Heart right ventricle (tissue), 16 donors: ENCODE results near the gene SYT11. TPM values are rescaled to one million over a fixed set of nuclear protein-coding genes. Genes with fewer than 3 reads are reported as not detected.

Source experiments
- ATAC-seq, 8 donors: fragments of 200-7000 bp; cut with Tn5 transposase; one replicate each; pipeline ENCODE4 v1.9.1; 2020; ENCODE audit warnings: mild to moderate bottlenecking in 8 of 8, moderate library complexity in 8 of 8, moderate number of reproducible peaks in 1 of 8
- DNase-seq, 2 donors: peaks; one replicate each; pipeline ENCODE4 v3.0.0-alpha.2; 2020
- H3K27ac ChIP-seq, 10 donors: fragments of 200-600 bp; sonication (generic) in 2 of 10; one replicate each; pipeline versions ENCODE4 v1.5.0 to v1.8.0; 2020 to 2022; ENCODE audit warnings: mild to moderate bottlenecking in 3 of 10
- H3K27me3 ChIP-seq, 7 donors: fragments of 200-600 bp; one replicate each; pipeline ENCODE4 v1.8.0; 2021 to 2022; ENCODE audit warnings: mild to moderate bottlenecking in 2 of 7
- H3K36me3 ChIP-seq, 9 donors: fragments of 200-600 bp; sonication (generic) in 1 of 9; one replicate each; pipeline versions ENCODE4 v1.5.0 to v1.8.0; 2020 to 2022; ENCODE audit warnings: mild to moderate bottlenecking in 2 of 9
- H3K4me1 ChIP-seq, 9 donors: fragments of 200-600 bp; sonication (generic) in 1 of 9; one replicate each; pipeline versions ENCODE4 v1.5.0 to v1.8.0; 2020 to 2022; ENCODE audit warnings: mild to moderate bottlenecking in 4 of 9
- H3K4me3 ChIP-seq, 10 donors: fragments of 200-600 bp; sonication (generic) in 2 of 10; one replicate each; pipeline versions ENCODE4 v1.5.0 to v1.8.0; 2020 to 2022; ENCODE audit warnings: mild to moderate bottlenecking in 7 of 10, moderate library complexity in 2 of 10
- H3K9me3 ChIP-seq, 11 donors: fragments of 200-600 bp in 10 of 11; sonication (generic) in 2 of 11; one replicate each; pipeline versions ENCODE4 v1.5.0 to v1.8.0; 2013 to 2022; ENCODE audit warnings: mild to moderate bottlenecking in 2 of 11, control low read depth in 1 of 11, moderate library complexity in 1 of 11
- WGBS, 2 donors: extraction: QIAGEN DNeasy Blood & Tissue Kit; methylation state at CpG; one replicate each; pipeline ENCODE4 v1.1.7; 2013; ENCODE audit warnings: inconsistent platforms in 1 of 2; 5-methylcytosine and 5-hydroxymethylcytosine counted together
- intact Hi-C, 10 donors: fragments of 100-400 bp; cut with DNase I; formaldehyde crosslinking; loops; one replicate each; pipeline versions ENCODE4 v1.11.1 to v1.14.2; 2022
- polyA plus RNA-seq, 2 donors: library from polyadenylated mRNA; stranded (reverse); fragments of 200-250 nt; gene quantifications; one replicate each; pipeline ENCODE4 v1.2.3, GENCODE V29; 2013
- total RNA-seq, 10 donors: library from RNA; stranded (reverse); fragmentation: NEBNext Ultra II Directional in 3 of 10; extraction: Animal tissue kit (Norgen Biotek cat#: 25700) in 3 of 10; gene quantifications; one replicate each; pipeline versions ENCODE4 v1.2.1 to v1.2.4, GENCODE V29; 2021 to 2023
- TF ChIP-seq, protein P1 (sequence below), 9 donors: fragments of 200-600 bp; sonication (generic) in 2 of 9; IDR thresholded peaks; one replicate each; pipeline versions ENCODE4 v1.5.0 to v1.8.0; 2021 to 2022; ENCODE audit warnings: antibody characterized with exemption in 9 of 9, mild to moderate bottlenecking in 5 of 9, moderate library complexity in 1 of 9
- donor health status: Arrhythmogenic right ventricular cardiomyopathy.
- donor health status: ischemic (EF 13 %, LVEDD 7.1; RV severe dilation, severe dysfunction).
- donor health status: healthy with polysubstance abuse.
- donor health status: DM: no; HTN: yes; CAD: no.
- donor health status: DM: no; HTN: no; CAD: no.
- donor health status: ischemic (EF 25% LVEDD 6.9; RV normal size, moderate dysfunction).
- donor health status: ischemic (EF 25% LVEDD 5.7; RV mildly dilated, moderate dysfunction).
- donor health status: healthy.
- donor health status: DM: yes; HTN: yes; CAD: no.
- donor health status: Ischemic cardiomyopathy.
- donor health status: ischemic (EF 35%, LVEDD 5.7; RV mildly dilated, moderate dysfunction).
- donor health status: nonischemic (EF 11% LVEDD 7.7; RV severe dilation, severe dysfunction).
- donor health status: DM: yes; HTN: yes; CAD: no.
- donor health status: PGD.
- donor health status: ischemic (EF 29% LVEDD 5.4; RV normal size, mild dysfunction).
- donor health status: nonischemic (EF 23%, LVEDD 6.1; RV moderate dilation, normal function).

The SYT11 gene
- total and polyA plus RNA-seq, 12 donors: 1.8 to 19.4 (median 12.1) TPM

- 94 to 99% methylated on average over 6 of the region's 6 CpGs for WGBS, 2 donors
- H3K9me3 ChIP-seq: no peaks in the 10 kb centered on the region
- H3K4me3 ChIP-seq: no peak overlapping the region
- TF ChIP-seq, protein P1, sequence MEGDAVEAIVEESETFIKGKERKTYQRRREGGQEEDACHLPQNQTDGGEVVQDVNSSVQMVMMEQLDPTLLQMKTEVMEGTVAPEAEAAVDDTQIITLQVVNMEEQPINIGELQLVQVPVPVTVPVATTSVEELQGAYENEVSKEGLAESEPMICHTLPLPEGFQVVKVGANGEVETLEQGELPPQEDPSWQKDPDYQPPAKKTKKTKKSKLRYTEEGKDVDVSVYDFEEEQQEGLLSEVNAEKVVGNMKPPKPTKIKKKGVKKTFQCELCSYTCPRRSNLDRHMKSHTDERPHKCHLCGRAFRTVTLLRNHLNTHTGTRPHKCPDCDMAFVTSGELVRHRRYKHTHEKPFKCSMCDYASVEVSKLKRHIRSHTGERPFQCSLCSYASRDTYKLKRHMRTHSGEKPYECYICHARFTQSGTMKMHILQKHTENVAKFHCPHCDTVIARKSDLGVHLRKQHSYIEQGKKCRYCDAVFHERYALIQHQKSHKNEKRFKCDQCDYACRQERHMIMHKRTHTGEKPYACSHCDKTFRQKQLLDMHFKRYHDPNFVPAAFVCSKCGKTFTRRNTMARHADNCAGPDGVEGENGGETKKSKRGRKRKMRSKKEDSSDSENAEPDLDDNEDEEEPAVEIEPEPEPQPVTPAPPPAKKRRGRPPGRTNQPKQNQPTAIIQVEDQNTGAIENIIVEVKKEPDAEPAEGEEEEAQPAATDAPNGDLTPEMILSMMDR (IDR thresholded peaks at IDR 0.05): no peak
- H3K4me1 ChIP-seq: peaks cover 0 to 16% (median 8%) of the 10 kb centered on the region in 9 donors
- intact Hi-C loops: no loop called here
- peaks cover 0 to 30% (median 0%) of the 10 kb centered on the region in 9 donors for H3K36me3 ChIP-seq
- no peak for ATAC-seq
- H3K27me3 ChIP-seq: no peaks in the 10 kb centered on the region
- no peak for DNase-seq
- no peak overlapping the region for H3K27ac ChIP-seq
Observed at GRCh38 chr1:155835548-155835947, 23.8 kb upstream of the SYT11 start.

GRCh38 chr1:155840386-155840785 lies 19.0 kb upstream of the SYT11 start:
- no peak for ATAC-seq
- peaks cover 0 to 18% (median 4%) of the 10 kb centered on the region in 9 donors for H3K4me1 ChIP-seq
- DNase-seq: no peak
- H3K36me3 ChIP-seq: peaks cover 0 to 39% (median 6%) of the 10 kb centered on the region in 9 donors
- intact Hi-C loops: no loop called here
- TF ChIP-seq, protein P1 (IDR thresholded peaks at IDR 0.05): no peak
- H3K4me3 ChIP-seq: no peak overlapping the region
- no peak overlapping the region for H3K27ac ChIP-seq
- WGBS, 2 donors: 90% methylated on average over 5 of the region's 5 CpGs
- no peaks in the 10 kb centered on the region for H3K9me3 ChIP-seq
- H3K27me3 ChIP-seq: no peaks in the 10 kb centered on the region

GRCh38 chr1:155844860-155845421 lies 14.4 kb upstream of the SYT11 start:
- no peak for DNase-seq
- H3K4me1 ChIP-seq: peaks cover 0 to 29% (median 8%) of the 10 kb centered on the region in 9 donors
- 66 to 83% methylated on average over 1 of the region's 1 CpG for whole genome bisulfite sequencing, 2 donors
- ATAC-seq: no peak
- TF ChIP-seq, protein P1 (IDR thresholded peaks at IDR 0.05): no peak
- H3K36me3 ChIP-seq: peaks cover 0 to 70% (median 11%) of the 10 kb centered on the region in 9 donors
- H3K27ac ChIP-seq: peak overlapping the region in 2 of 10 donors; percentile 31 to 38
- no peak overlapping the region for H3K4me3 ChIP-seq
- intact Hi-C loops: no loop called here
- H3K9me3 ChIP-seq: no peaks in the 10 kb centered on the region
- H3K27me3 ChIP-seq: no peaks in the 10 kb centered on the region

- TF ChIP-seq, protein P1 (IDR thresholded peaks at IDR 0.05): no peak
- ATAC-seq (no peak), DNase-seq (no peak)
- WGBS, 2 donors: 100% methylated on average over 1 of the region's 1 CpG
- no peaks in the 10 kb centered on the region for H3K9me3 ChIP-seq
- H3K4me3 ChIP-seq: no peak overlapping the region
- intact Hi-C loops: no loop called here
- H3K36me3 ChIP-seq: peaks cover 0 to 96% (median 24%) of the 10 kb centered on the region in 9 donors
- H3K4me1 ChIP-seq: peaks cover 0 to 36% (median 17%) of the 10 kb centered on the region in 9 donors
- no peaks in the 10 kb centered on the region for H3K27me3 ChIP-seq
- H3K27ac ChIP-seq: peak overlapping the region in 1 of 10 donors; percentile 20
Observed at GRCh38 chr1:155847823-155848529, 11.4 kb upstream of the SYT11 start.
